Heart left ventricle (tissue), 16 donors: Measurements from ENCODE around the gene PTRH1. TPM values are rescaled to one million over a fixed set of nuclear protein-coding genes. Genes with fewer than 3 reads are reported as not detected.

Experiments
- ATAC-seq, 4 donors: fragments of 200-7000 bp; cut with Tn5 transposase; one replicate each; pipeline ENCODE4 v1.9.1; 2020 to 2022; ENCODE audit warnings: moderate library complexity in 4 of 4, mild to moderate bottlenecking in 3 of 4, moderate number of reproducible peaks in 1 of 4
- DNase-seq, 5 donors: peaks; one replicate each; pipeline ENCODE4 v3.0.0-alpha.2; 2020
- H3K27ac ChIP-seq, 12 donors: fragments of 200-600 bp; sonication (generic) in 4 of 12; one replicate each; pipeline versions ENCODE4 v1.5.0 to v1.8.0; 2016 to 2022; ENCODE audit warnings: mild to moderate bottlenecking in 2 of 12
- H3K27me3 ChIP-seq, 9 donors: fragments of 200-600 bp; sonication (generic) in 2 of 9; one replicate each; pipeline versions ENCODE4 v1.5.1 to v1.8.0; 2016 to 2022; ENCODE audit warnings: mild to moderate bottlenecking in 3 of 9
- H3K36me3 ChIP-seq, 9 donors: fragments of 200-600 bp; sonication (generic) in 2 of 9; one replicate each; pipeline versions ENCODE4 v1.5.0 to v1.8.0; 2018 to 2022; ENCODE audit warnings: mild to moderate bottlenecking in 2 of 9
- H3K4me1 ChIP-seq, 12 donors: fragments of 200-600 bp; sonication (generic) in 4 of 12; one replicate each; pipeline versions ENCODE4 v1.5.0 to v1.8.0; 2016 to 2022; ENCODE audit warnings: mild to moderate bottlenecking in 3 of 12
- H3K4me3 ChIP-seq, 12 donors: fragments of 200-600 bp; sonication (generic) in 4 of 12; one replicate each; pipeline versions ENCODE4 v1.5.0 to v1.8.0; 2017 to 2022; ENCODE audit warnings: mild to moderate bottlenecking in 9 of 12, moderate library complexity in 4 of 12
- H3K9me3 ChIP-seq, 12 donors: fragments of 200-600 bp; sonication (generic) in 4 of 12; one replicate each; pipeline versions ENCODE4 v1.5.0 to v1.8.0; 2016 to 2022; ENCODE audit warnings: mild to moderate bottlenecking in 1 of 12
- CTCF ChIP-seq, 12 donors: fragments of 200-600 bp; sonication (generic) in 4 of 12; IDR thresholded peaks; one replicate each; pipeline versions ENCODE4 v1.5.0 to v1.8.0; 2018 to 2022; ENCODE audit warnings: antibody characterized with exemption in 12 of 12, mild to moderate bottlenecking in 5 of 12
- POLR2A ChIP-seq, 2 donors: fragments of 450-650 bp; IDR thresholded peaks; one replicate each; pipeline ENCODE4 v1.6.1; 2017; ENCODE audit warnings: antibody characterized with exemption in 2 of 2, mild to moderate bottlenecking in 2 of 2, moderate library complexity in 2 of 2
- WGBS, 4 donors: extraction: QIAGEN DNeasy Blood & Tissue Kit in 2 of 4; methylation state at CpG; one replicate each; pipeline versions ENCODE4 v1.1.5 to v1.1.7; 2013 to 2018; 5-methylcytosine and 5-hydroxymethylcytosine counted together
- intact Hi-C, 10 donors: fragments of 100-400 bp; cut with DNase I; formaldehyde crosslinking; loops; one replicate each; pipeline versions ENCODE4 v1.11.1 to v1.14.2; 2022
- polyA plus RNA-seq, 2 donors: library from polyadenylated mRNA; stranded (reverse); fragments of 200-250 nt; gene quantifications; one replicate each; pipeline ENCODE4 v1.2.3, GENCODE V29; 2013
- total RNA-seq, 9 donors: library from RNA; depleted of rRNA in 2 of 9; stranded (reverse); fragments of >200 nt in 2 of 9; fragmentation: NEBNext Ultra II Directional in 3 of 9; extraction: Animal tissue kit (Norgen Biotek cat#: 25700) in 3 of 9; gene quantifications; one replicate each; pipeline versions ENCODE4 v1.1.0 to v1.2.4, GENCODE V29; 2016 to 2023
- donor health status: ischemic (EF 13 %, LVEDD 7.1; RV severe dilation, severe dysfunction).
- donor health status: healthy with polysubstance abuse.
- donor health status: DM: no; HTN: yes; CAD: no.
- donor health status: DM: no; HTN: no; CAD: no.
- donor health status: ischemic (EF 25% LVEDD 6.9; RV normal size, moderate dysfunction).
- donor health status: ischemic (EF 25% LVEDD 5.7; RV mildly dilated, moderate dysfunction).
- donor health status: healthy.
- donor health status: DM: yes; HTN: yes; CAD: no.
- donor health status: ischemic (EF 35%, LVEDD 5.7; RV mildly dilated, moderate dysfunction).
- donor health status: nonischemic (EF 11% LVEDD 7.7; RV severe dilation, severe dysfunction).
- donor health status: DM: yes; HTN: yes; CAD: no.
- donor health status: PGD.
- donor health status: ischemic (EF 29% LVEDD 5.4; RV normal size, mild dysfunction).
- donor health status: nonischemic (EF 23%, LVEDD 6.1; RV moderate dilation, normal function).

The PTRH1 gene
- total and polyA plus RNA-seq, 11 donors: 7.3 to 44.7 (median 14.0) TPM

GRCh38 chr9:127693143-127693542, 22.3 kb downstream of the PTRH1 start:
- ATAC-seq: no peak
- no peak overlapping the region for H3K27ac ChIP-seq
- no peaks in the 10 kb centered on the region for H3K9me3 ChIP-seq
- DNase-seq: no peak
- H3K27me3 ChIP-seq: no peaks in the 10 kb centered on the region
- H3K4me1 ChIP-seq: no peaks in the 10 kb centered on the region
- intact Hi-C loops: loop anchor here in 1 of 10 donors (5.0 kb wide), 1 partner anchor 41 kb away; no protein-coding TSS in a partner anchor
- 88 to 91% (median 90%) methylated on average over 10 of the region's 10 CpGs for WGBS, 4 donors
- H3K36me3 ChIP-seq: peaks cover 0 to 46% (median 27%) of the 10 kb centered on the region in 9 donors
- TF ChIP-seq POLR2A (IDR thresholded peaks at IDR 0.05) (no peak), CTCF (IDR thresholded peaks at IDR 0.05) (no peak)
- no peak overlapping the region for H3K4me3 ChIP-seq

- Histone ChIP-seq H3K9me3 (no peaks in the 10 kb centered on the region), H3K27me3 (no peaks in the 10 kb centered on the region), H3K27ac (no peak overlapping the region), H3K4me3 (no peak overlapping the region), H3K36me3 (peaks cover 0 to 57% (median 36%) of the 10 kb centered on the region in 9 donors), H3K4me1 (no peaks in the 10 kb centered on the region)
- no peak for TF ChIP-seq POLR2A (IDR thresholded peaks at IDR 0.05)
- TF ChIP-seq CTCF (IDR thresholded peaks at IDR 0.05): no peak
- intact Hi-C loops: loop anchor here in 1 of 10 donors (5.0 kb wide), 1 partner anchor 40 kb away; no protein-coding TSS in a partner anchor
- ATAC-seq (no peak), DNase-seq (no peak)
- 87 to 91% (median 91%) methylated on average over 20 of the region's 20 CpGs for WGBS, 4 donors
Observed at GRCh38 chr9:127692071-127692470, 23.4 kb downstream of the PTRH1 start.

- Histone ChIP-seq H3K4me1 (no peaks in the 10 kb centered on the region), H3K27ac (no peak overlapping the region), H3K36me3 (peaks cover 0 to 70% (median 50%) of the 10 kb centered on the region in 9 donors), H3K27me3 (no peaks in the 10 kb centered on the region), H3K9me3 (no peaks in the 10 kb centered on the region), H3K4me3 (no peak overlapping the region)
- TF ChIP-seq POLR2A (IDR thresholded peaks at IDR 0.05) (no peak), CTCF (IDR thresholded peaks at IDR 0.05) (no peak)
- intact Hi-C loops: loop anchor here in 1 of 10 donors (5.0 kb wide), 1 partner anchor 38 kb away; no protein-coding TSS in a partner anchor
- 91 to 96% (median 95%) methylated on average over 10 of the region's 10 CpGs for WGBS, 4 donors
- ATAC-seq: no peak
- DNase-seq: no peak
Observed at GRCh38 chr9:127690735-127691134, 24.7 kb downstream of the PTRH1 start.

GRCh38 chr9:127689329-127690000, 26.0 kb downstream of the PTRH1 start:
- H3K36me3 ChIP-seq: peaks cover 0 to 80% (median 50%) of the 10 kb centered on the region in 9 donors
- ATAC-seq: no peak

More at GRCh38 chr9:127689329-127690000, 26.0 kb downstream of the PTRH1 start:
- no peaks in the 10 kb centered on the region for H3K4me1 ChIP-seq
- no peak overlapping the region for H3K27ac ChIP-seq
- no peak for DNase-seq
- H3K4me3 ChIP-seq: no peak overlapping the region
- intact Hi-C loops: no loop called here
- H3K9me3 ChIP-seq: no peaks in the 10 kb centered on the region
- H3K27me3 ChIP-seq: no peaks in the 10 kb centered on the region
- TF ChIP-seq POLR2A (IDR thresholded peaks at IDR 0.05) (no peak), CTCF (IDR thresholded peaks at IDR 0.05) (no peak)
- WGBS, 4 donors: 94 to 96% (median 95%) methylated on average over 13 of the region's 13 CpGs
